HG02852 (cell line): ENCODE results near the gene ATP1A4.

Source experiments
- ATAC-seq: cut with Tn5 transposase; IDR thresholded peaks from one replicate; pipeline ENCODE4 v1.9.1; 2021; ENCODE audit warnings: mild to moderate bottlenecking, moderate library complexity; ENCODE audit not compliant: unreplicated experiment

ATP1A4 gene

GRCh38 chr1:160224606-160225005, 73.2 kb downstream of the ATP1A4 start:
- ATAC-seq: no peak

GRCh38 chr1:160225345-160225744, 73.9 kb downstream of the ATP1A4 start:
- no peak for ATAC-seq

- ATAC-seq: no peak
Measured at GRCh38 chr1:160226623-160227022, 75.2 kb downstream of the ATP1A4 start.

GRCh38 chr1:160227034-160227433, 75.6 kb downstream of the ATP1A4 start:
- ATAC-seq: no peak

GRCh38 chr1:160227561-160227960, 76.2 kb downstream of the ATP1A4 start:
- no peak for ATAC-seq

GRCh38 chr1:160228431-160228830, 77.0 kb downstream of the ATP1A4 start:
- no peak for ATAC-seq

- ATAC-seq: no peak
Measured at GRCh38 chr1:160232911-160233310, 81.5 kb downstream of the ATP1A4 start.
